Fibroblast of lung (primary cell): ENCODE results near the gene VAMP4. TPM values are rescaled to one million over a fixed set of nuclear protein-coding genes. Genes with fewer than 3 reads are reported as not detected.

Experiments used
- DNase-seq, 2 donors: peaks; one replicate each; pipeline versions ENCODE4 v3.0.0 to v3.0.0-alpha.2; 2010; ENCODE audit warnings: low read depth in 2 of 2
- H2AFZ ChIP-seq: 2 replicates; pipeline ENCODE4 v1.5.1; 2012; ENCODE audit warnings: low read length, control low read depth, inconsistent platforms
- H3K27ac ChIP-seq: 2 replicates; pipeline ENCODE4 v1.5.1; 2011; ENCODE audit warnings: low read length, control low read depth; ENCODE audit not compliant: insufficient read depth
- H3K27me3 ChIP-seq: 2 replicates; pipeline ENCODE4 v1.5.1; 2011; ENCODE audit warnings: mild to moderate bottlenecking, low read length; ENCODE audit not compliant: control insufficient read depth, insufficient read depth
- H3K36me3 ChIP-seq: 2 replicates; pipeline ENCODE4 v1.5.1; 2011; ENCODE audit warnings: low read length; ENCODE audit not compliant: control insufficient read depth, insufficient read depth
- H3K4me1 ChIP-seq: 2 replicates; pipeline ENCODE4 v1.5.1; 2011; ENCODE audit warnings: low read length; ENCODE audit not compliant: control insufficient read depth, insufficient read depth; ENCODE audit errors: extremely low read depth
- H3K4me2 ChIP-seq: 2 replicates; pipeline ENCODE4 v1.5.1; 2011; ENCODE audit warnings: low read length, control low read depth; ENCODE audit not compliant: insufficient read depth; ENCODE audit errors: extremely low read depth
- H3K4me3 ChIP-seq, 4 experiments: fragments of 200-600 bp in 1 of 4; sonication (generic) in 1 of 4; replicated peaks in 1 of 4; 2 replicates each; pipeline ENCODE4 v1.5.1; 2011 to 2016; ENCODE audit warnings: low read length in 4 of 4, low read depth in 3 of 4, mild to moderate bottlenecking in 3 of 4, control low read depth in 2 of 4, inconsistent platforms in 1 of 4, mixed read lengths in 1 of 4; ENCODE audit not compliant: insufficient read depth in 1 of 4; ENCODE audit errors: control extremely low read depth in 1 of 4
- H3K79me2 ChIP-seq: 2 replicates; pipeline ENCODE4 v1.5.1; 2012; ENCODE audit warnings: mild to moderate bottlenecking, low read length, inconsistent platforms; ENCODE audit not compliant: control insufficient read depth, insufficient read depth
- H3K9ac ChIP-seq: 2 replicates; pipeline ENCODE4 v1.5.1; 2011; ENCODE audit warnings: mild to moderate bottlenecking, low read length, control low read depth; ENCODE audit not compliant: insufficient read depth
- H3K9me3 ChIP-seq: 2 replicates; pipeline ENCODE4 v1.5.1; 2012; ENCODE audit warnings: low read depth, low read length; ENCODE audit not compliant: control insufficient read depth, insufficient read depth
- H4K20me1 ChIP-seq: 2 replicates; pipeline ENCODE4 v1.5.1; 2011; ENCODE audit warnings: low read length; ENCODE audit not compliant: control insufficient read depth, insufficient read depth; ENCODE audit errors: extremely low read depth
- EZH2 ChIP-seq: IDR thresholded peaks from 2 replicates; pipeline ENCODE4 v1.5.1; 2012; ENCODE audit warnings: low read length, control low read depth, mild to moderate bottlenecking; ENCODE audit errors: missing control alignments
- polyA plus RNA-seq, 2 donors: library from polyadenylated mRNA; depleted of rRNA in 1 of 2; stranded (reverse) in 1 of 2; unstranded in 1 of 2; fragments of >200 nt; gene quantifications; 2 replicates each; pipeline ENCODE4 v1.2.1, GENCODE V29; 2011 to 2012; ENCODE audit warnings: missing spikeins in 1 of 2
- total RNA-seq: library from RNA; depleted of rRNA; stranded (reverse); fragments of >200 nt; gene quantifications from 2 replicates; pipeline ENCODE4 v1.2.1, GENCODE V29; 2014
- TF ChIP-seq, protein P1 (sequence below), 2 donors: IDR thresholded peaks in 1 of 2; conservative IDR thresholded peaks in 1 of 2; 1 replicate in 1 of 2; 2 replicates in 1 of 2; pipeline ENCODE4 v1.5.1; 2011 to 2012; ENCODE audit warnings: low read length in 2 of 2, control low read depth in 1 of 2, inconsistent platforms in 1 of 2, low read depth in 1 of 2, mild to moderate bottlenecking in 1 of 2

Gene VAMP4
- total and polyA plus RNA-seq, 2 donors (not counting 1 experiment from before 2014, with no cell fraction given): 29.0 to 32.9 TPM

DNA sequence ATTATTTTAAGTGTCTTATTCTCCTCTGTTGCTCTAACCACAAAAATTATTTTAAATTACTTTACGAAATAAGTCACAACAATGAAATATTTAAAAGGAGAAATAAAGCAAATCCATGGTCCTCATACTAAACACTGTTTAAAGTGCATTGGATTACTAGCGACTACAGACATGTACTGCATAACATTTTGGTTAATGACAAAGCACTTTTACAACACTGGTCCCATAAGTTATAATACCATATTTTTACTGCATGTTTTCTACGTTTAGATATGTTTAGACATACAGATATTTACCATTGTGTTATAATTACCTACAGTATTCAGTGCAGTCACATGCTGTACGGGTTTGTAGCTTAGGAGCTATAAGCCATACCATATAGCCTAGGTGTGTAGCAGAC lies 30.2 kb downstream of the VAMP4 start:
- no peak for DNase-seq
- H3K4me1 ChIP-seq: no peaks in the 10 kb centered on the region
- peaks cover 6% of the 10 kb centered on the region for H3K36me3 ChIP-seq
- H3K79me2 ChIP-seq: no peaks in the 10 kb centered on the region
- H2AFZ ChIP-seq: no peak overlapping the region
- H3K9ac ChIP-seq: no peak overlapping the region
- H3K4me2 ChIP-seq: no peak overlapping the region
- no peak for TF ChIP-seq EZH2
- TF ChIP-seq, protein P1, sequence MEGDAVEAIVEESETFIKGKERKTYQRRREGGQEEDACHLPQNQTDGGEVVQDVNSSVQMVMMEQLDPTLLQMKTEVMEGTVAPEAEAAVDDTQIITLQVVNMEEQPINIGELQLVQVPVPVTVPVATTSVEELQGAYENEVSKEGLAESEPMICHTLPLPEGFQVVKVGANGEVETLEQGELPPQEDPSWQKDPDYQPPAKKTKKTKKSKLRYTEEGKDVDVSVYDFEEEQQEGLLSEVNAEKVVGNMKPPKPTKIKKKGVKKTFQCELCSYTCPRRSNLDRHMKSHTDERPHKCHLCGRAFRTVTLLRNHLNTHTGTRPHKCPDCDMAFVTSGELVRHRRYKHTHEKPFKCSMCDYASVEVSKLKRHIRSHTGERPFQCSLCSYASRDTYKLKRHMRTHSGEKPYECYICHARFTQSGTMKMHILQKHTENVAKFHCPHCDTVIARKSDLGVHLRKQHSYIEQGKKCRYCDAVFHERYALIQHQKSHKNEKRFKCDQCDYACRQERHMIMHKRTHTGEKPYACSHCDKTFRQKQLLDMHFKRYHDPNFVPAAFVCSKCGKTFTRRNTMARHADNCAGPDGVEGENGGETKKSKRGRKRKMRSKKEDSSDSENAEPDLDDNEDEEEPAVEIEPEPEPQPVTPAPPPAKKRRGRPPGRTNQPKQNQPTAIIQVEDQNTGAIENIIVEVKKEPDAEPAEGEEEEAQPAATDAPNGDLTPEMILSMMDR (conservative IDR thresholded peaks at IDR 0.05 in 1 of 2, IDR thresholded peaks at IDR 0.05 in 1 of 2; ENCODE audit: low read depth in 1 of 2, low read length in 2 of 2): no peak
- no peak overlapping the region for H3K27ac ChIP-seq
- H4K20me1 ChIP-seq: no peaks in the 10 kb centered on the region
- no peaks in the 10 kb centered on the region for H3K9me3 ChIP-seq
- no peak overlapping the region for H3K4me3 ChIP-seq
- H3K27me3 ChIP-seq: no peaks in the 10 kb centered on the region

DNA sequence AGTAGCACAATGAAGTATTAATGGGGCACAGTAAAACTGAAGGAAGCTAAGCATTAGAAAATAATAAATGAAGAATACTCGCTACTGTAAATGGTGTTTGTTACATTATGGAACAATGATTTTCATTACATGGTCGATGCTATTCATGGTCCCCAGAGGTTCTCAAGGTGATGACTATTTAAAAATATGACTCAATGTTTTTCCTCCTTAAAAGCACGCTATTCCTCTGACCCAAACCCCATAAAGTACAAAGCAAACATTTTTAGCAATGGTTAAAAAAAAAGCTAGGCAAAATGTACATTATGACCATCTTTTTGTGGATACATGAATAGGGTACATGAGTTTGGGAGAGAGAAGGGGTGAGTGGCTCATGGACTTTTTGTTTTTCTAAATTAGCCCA lies 34.3 kb downstream of the VAMP4 start:
- Histone ChIP-seq H3K27ac (no peak overlapping the region), H2AFZ (no peak overlapping the region), H3K36me3 (peaks cover 6% of the 10 kb centered on the region), H3K4me2 (no peak overlapping the region), H3K9ac (no peak overlapping the region), H3K9me3 (no peaks in the 10 kb centered on the region), H3K27me3 (no peaks in the 10 kb centered on the region), H3K79me2 (no peaks in the 10 kb centered on the region), H3K4me1 (no peaks in the 10 kb centered on the region), H3K4me3 (no peak overlapping the region), H4K20me1 (no peaks in the 10 kb centered on the region)
- TF ChIP-seq, protein P1 (conservative IDR thresholded peaks at IDR 0.05 in 1 of 2, IDR thresholded peaks at IDR 0.05 in 1 of 2; ENCODE audit: low read depth in 1 of 2, low read length in 2 of 2): no peak
- no peak for TF ChIP-seq EZH2
- DNase-seq: no peak

DNA sequence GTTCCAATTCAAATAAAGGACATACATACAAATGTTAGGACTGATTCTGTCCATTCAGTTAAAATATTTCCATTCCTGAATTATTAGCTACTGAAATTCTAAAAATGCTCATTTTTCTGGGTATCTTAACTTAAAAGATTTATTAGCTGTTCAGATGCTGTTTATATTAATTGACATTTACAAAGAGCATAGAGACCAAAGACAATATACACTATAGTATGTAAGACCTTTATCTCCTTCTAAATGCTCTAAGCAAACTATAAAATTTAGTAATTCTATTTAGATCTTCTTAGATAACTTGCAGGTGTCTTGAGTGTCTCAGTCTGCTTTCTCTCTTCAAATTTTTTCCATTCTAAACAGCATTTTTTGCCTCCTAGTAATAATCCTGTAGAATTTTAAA lies 39.3 kb downstream of the VAMP4 start:
- no peaks in the 10 kb centered on the region for H3K79me2 ChIP-seq
- no peaks in the 10 kb centered on the region for H3K4me1 ChIP-seq
- DNase-seq: no peak
- H3K4me2 ChIP-seq: no peak overlapping the region
- no peak overlapping the region for H3K4me3 ChIP-seq
- H3K36me3 ChIP-seq: peaks cover 3% of the 10 kb centered on the region
- no peaks in the 10 kb centered on the region for H3K9me3 ChIP-seq
- no peaks in the 10 kb centered on the region for H4K20me1 ChIP-seq
- no peaks in the 10 kb centered on the region for H3K27me3 ChIP-seq
- no peak overlapping the region for H3K27ac ChIP-seq
- no peak overlapping the region for H2AFZ ChIP-seq
- TF ChIP-seq, protein P1 (conservative IDR thresholded peaks at IDR 0.05 in 1 of 2, IDR thresholded peaks at IDR 0.05 in 1 of 2; ENCODE audit: low read depth in 1 of 2, low read length in 2 of 2): no peak
- TF ChIP-seq EZH2: no peak
- H3K9ac ChIP-seq: no peak overlapping the region
